ENCODE data around the gene TULP3. TPM values are rescaled to one million over a fixed set of nuclear protein-coding genes. Genes with fewer than 3 reads are reported as not detected.
A peak's percentile ranks its signal among the peaks of the same experiment; 100 is the strongest.

TULP3 gene
- total RNA-seq, 1 donor from 2014 or later: 49.4 TPM

- H3K27me3 Mint-ChIP-seq (ENCODE audit: unreplicated experiment): peaks cover 12% of the 10 kb centered on the region
- no peak for DNase-seq (ENCODE audit: low spot score)
- H3K4me1 Mint-ChIP-seq (ENCODE audit: unreplicated experiment): peaks cover 30% of the 10 kb centered on the region
- peak overlapping the region; percentile 30 for H3K4me3 Mint-ChIP-seq (ENCODE audit: unreplicated experiment)
- peaks cover 39% of the 10 kb centered on the region for H3K36me3 Mint-ChIP-seq (ENCODE audit: low read depth, unreplicated experiment)
- H3K9me3 Mint-ChIP-seq (ENCODE audit: unreplicated experiment): no peaks in the 10 kb centered on the region
- peak overlapping the region; percentile 54 for H3K27ac Mint-ChIP-seq (ENCODE audit: unreplicated experiment)
- no peak for TF ChIP-seq CTCF (IDR thresholded peaks at IDR 0.05; ENCODE audit: unreplicated experiment)
Measured at GRCh38 chr12:2977776-2978175, 87.1 kb downstream of the TULP3 start.

- no peaks in the 10 kb centered on the region for H3K9me3 Mint-ChIP-seq (ENCODE audit: unreplicated experiment)
- TF ChIP-seq CTCF (IDR thresholded peaks at IDR 0.05; ENCODE audit: unreplicated experiment): no peak
- no peak for DNase-seq (ENCODE audit: low spot score)
- H3K4me1 Mint-ChIP-seq (ENCODE audit: unreplicated experiment): peaks cover 16% of the 10 kb centered on the region
- peaks cover 8% of the 10 kb centered on the region for H3K27me3 Mint-ChIP-seq (ENCODE audit: unreplicated experiment)
- peak overlapping the region; percentile 11 for H3K4me3 Mint-ChIP-seq (ENCODE audit: unreplicated experiment)
- H3K36me3 Mint-ChIP-seq (ENCODE audit: low read depth, unreplicated experiment): peaks cover 37% of the 10 kb centered on the region
- H3K27ac Mint-ChIP-seq (ENCODE audit: unreplicated experiment): peak overlapping the region; percentile 24
Measured at GRCh38 chr12:2979806-2980205, 89.1 kb downstream of the TULP3 start.

GRCh38 chr12:2980630-2981029 lies 89.9 kb downstream of the TULP3 start:
- TF ChIP-seq CTCF (IDR thresholded peaks at IDR 0.05; ENCODE audit: unreplicated experiment): no peak
- H3K36me3 Mint-ChIP-seq (ENCODE audit: low read depth, unreplicated experiment): peaks cover 35% of the 10 kb centered on the region
- no peak overlapping the region for H3K27ac Mint-ChIP-seq (ENCODE audit: unreplicated experiment)
- no peaks in the 10 kb centered on the region for H3K9me3 Mint-ChIP-seq (ENCODE audit: unreplicated experiment)
- H3K4me1 Mint-ChIP-seq (ENCODE audit: unreplicated experiment): peaks cover 15% of the 10 kb centered on the region
- H3K27me3 Mint-ChIP-seq (ENCODE audit: unreplicated experiment): peaks cover 8% of the 10 kb centered on the region
- DNase-seq (ENCODE audit: low spot score): no peak
- no peak overlapping the region for H3K4me3 Mint-ChIP-seq (ENCODE audit: unreplicated experiment)

GRCh38 chr12:2982361-2982760 lies 91.7 kb downstream of the TULP3 start:
- H3K36me3 Mint-ChIP-seq (ENCODE audit: low read depth, unreplicated experiment): peaks cover 31% of the 10 kb centered on the region
- H3K27me3 Mint-ChIP-seq (ENCODE audit: unreplicated experiment): peaks cover 8% of the 10 kb centered on the region
- H3K27ac Mint-ChIP-seq (ENCODE audit: unreplicated experiment): no peak overlapping the region
- no peak overlapping the region for H3K4me3 Mint-ChIP-seq (ENCODE audit: unreplicated experiment)
- no peak for DNase-seq (ENCODE audit: low spot score)
- no peaks in the 10 kb centered on the region for H3K9me3 Mint-ChIP-seq (ENCODE audit: unreplicated experiment)
- H3K4me1 Mint-ChIP-seq (ENCODE audit: unreplicated experiment): peaks cover 13% of the 10 kb centered on the region
- no peak for TF ChIP-seq CTCF (IDR thresholded peaks at IDR 0.05; ENCODE audit: unreplicated experiment)

- peaks cover 4% of the 10 kb centered on the region for H3K27me3 Mint-ChIP-seq (ENCODE audit: unreplicated experiment)
- TF ChIP-seq CTCF (IDR thresholded peaks at IDR 0.05; ENCODE audit: unreplicated experiment): no peak
- H3K36me3 Mint-ChIP-seq (ENCODE audit: low read depth, unreplicated experiment): peaks cover 22% of the 10 kb centered on the region
- peak overlapping the region; percentile 39 for H3K4me3 Mint-ChIP-seq (ENCODE audit: unreplicated experiment)
- H3K4me1 Mint-ChIP-seq (ENCODE audit: unreplicated experiment): peaks cover 9% of the 10 kb centered on the region
- H3K9me3 Mint-ChIP-seq (ENCODE audit: unreplicated experiment): no peaks in the 10 kb centered on the region
- DNase-seq (ENCODE audit: low spot score): no peak
- H3K27ac Mint-ChIP-seq (ENCODE audit: unreplicated experiment): no peak overlapping the region
Measured at GRCh38 chr12:2984249-2984648, 93.6 kb downstream of the TULP3 start.
